Heart left ventricle (tissue), 13 donors: Measurements from ENCODE around the gene PCNT.

Source experiments
- POLR2A ChIP-seq, 2 donors: fragments of 450-650 bp; IDR thresholded peaks; one replicate each; pipeline ENCODE4 v1.6.1; 2017; ENCODE audit warnings: antibody characterized with exemption in 2 of 2, mild to moderate bottlenecking in 2 of 2, moderate library complexity in 2 of 2
- TF ChIP-seq, protein P1 (sequence below), 12 donors: fragments of 200-600 bp; sonication (generic) in 4 of 12; IDR thresholded peaks; one replicate each; pipeline versions ENCODE4 v1.5.0 to v1.8.0; 2018 to 2022; ENCODE audit warnings: antibody characterized with exemption in 12 of 12, mild to moderate bottlenecking in 5 of 12
- donor health status: ischemic (EF 13 %, LVEDD 7.1; RV severe dilation, severe dysfunction).
- donor health status: DM: no; HTN: yes; CAD: no.
- donor health status: DM: no; HTN: no; CAD: no.
- donor health status: ischemic (EF 25% LVEDD 6.9; RV normal size, moderate dysfunction).
- donor health status: ischemic (EF 25% LVEDD 5.7; RV mildly dilated, moderate dysfunction).
- donor health status: ischemic (EF 35%, LVEDD 5.7; RV mildly dilated, moderate dysfunction).
- donor health status: nonischemic (EF 11% LVEDD 7.7; RV severe dilation, severe dysfunction).
- donor health status: DM: yes; HTN: yes; CAD: no.
- donor health status: PGD.
- donor health status: ischemic (EF 29% LVEDD 5.4; RV normal size, mild dysfunction).
- donor health status: nonischemic (EF 23%, LVEDD 6.1; RV moderate dilation, normal function).

- TF ChIP-seq, protein P1, sequence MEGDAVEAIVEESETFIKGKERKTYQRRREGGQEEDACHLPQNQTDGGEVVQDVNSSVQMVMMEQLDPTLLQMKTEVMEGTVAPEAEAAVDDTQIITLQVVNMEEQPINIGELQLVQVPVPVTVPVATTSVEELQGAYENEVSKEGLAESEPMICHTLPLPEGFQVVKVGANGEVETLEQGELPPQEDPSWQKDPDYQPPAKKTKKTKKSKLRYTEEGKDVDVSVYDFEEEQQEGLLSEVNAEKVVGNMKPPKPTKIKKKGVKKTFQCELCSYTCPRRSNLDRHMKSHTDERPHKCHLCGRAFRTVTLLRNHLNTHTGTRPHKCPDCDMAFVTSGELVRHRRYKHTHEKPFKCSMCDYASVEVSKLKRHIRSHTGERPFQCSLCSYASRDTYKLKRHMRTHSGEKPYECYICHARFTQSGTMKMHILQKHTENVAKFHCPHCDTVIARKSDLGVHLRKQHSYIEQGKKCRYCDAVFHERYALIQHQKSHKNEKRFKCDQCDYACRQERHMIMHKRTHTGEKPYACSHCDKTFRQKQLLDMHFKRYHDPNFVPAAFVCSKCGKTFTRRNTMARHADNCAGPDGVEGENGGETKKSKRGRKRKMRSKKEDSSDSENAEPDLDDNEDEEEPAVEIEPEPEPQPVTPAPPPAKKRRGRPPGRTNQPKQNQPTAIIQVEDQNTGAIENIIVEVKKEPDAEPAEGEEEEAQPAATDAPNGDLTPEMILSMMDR (IDR thresholded peaks at IDR 0.05): no peak
- no peak for TF ChIP-seq POLR2A (IDR thresholded peaks at IDR 0.05)
These were observed 98.8 kb downstream of the PCNT start for GRCh38 chr21:46422636-46423241.
